GM18861 (cell line): ENCODE measurements around the gene MLST8.

Source experiments
- ATAC-seq: cut with Tn5 transposase; IDR thresholded peaks from one replicate; pipeline ENCODE4 v1.9.1; 2021; ENCODE audit not compliant: unreplicated experiment

MLST8 gene

GRCh38 chr16:2173366-2173765 is 31.9 kb upstream of the MLST8 start:
- ATAC-seq, result no peak

- no peak for ATAC-seq
Measured at GRCh38 chr16:2173916-2174315, 31.3 kb upstream of the MLST8 start.

GRCh38 chr16:2174396-2175131 is 30.7 kb upstream of the MLST8 start:
- no peak for ATAC-seq

- ATAC-seq, result no peak
Measured at GRCh38 chr16:2175454-2175853, 29.8 kb upstream of the MLST8 start.

GRCh38 chr16:2176047-2176446 is 29.2 kb upstream of the MLST8 start:
- ATAC-seq, result no peak

- no peak for ATAC-seq
Measured at GRCh38 chr16:2177101-2177500, 28.2 kb upstream of the MLST8 start.

- ATAC-seq, result no peak
Measured at GRCh38 chr16:2177561-2177960, 27.7 kb upstream of the MLST8 start.

GRCh38 chr16:2178321-2179106 is 26.7 kb upstream of the MLST8 start:
- no peak for ATAC-seq

- ATAC-seq, result no peak
Measured at GRCh38 chr16:2179107-2179501, 26.1 kb upstream of the MLST8 start.

GRCh38 chr16:2179576-2179975 is 25.7 kb upstream of the MLST8 start:
- ATAC-seq, result no peak

GRCh38 chr16:2180461-2180860 is 24.8 kb upstream of the MLST8 start:
- no peak for ATAC-seq

- ATAC-seq, result no peak
Measured at GRCh38 chr16:2180962-2181923, 24.0 kb upstream of the MLST8 start.

- ATAC-seq, result no peak
Measured at GRCh38 chr16:2181952-2182351, 23.3 kb upstream of the MLST8 start.

GRCh38 chr16:2183671-2184070 is 21.6 kb upstream of the MLST8 start:
- no peak for ATAC-seq

GRCh38 chr16:2184346-2184745 is 20.9 kb upstream of the MLST8 start:
- ATAC-seq, result no peak

- no peak for ATAC-seq
Measured at GRCh38 chr16:2184962-2185361, 20.3 kb upstream of the MLST8 start.

GRCh38 chr16:2186064-2186463 is 19.2 kb upstream of the MLST8 start:
- ATAC-seq, result no peak

- ATAC-seq, result no peak
Measured at GRCh38 chr16:2186505-2186904, 18.7 kb upstream of the MLST8 start.

GRCh38 chr16:2187212-2187611 is 18.0 kb upstream of the MLST8 start:
- ATAC-seq, result no peak

GRCh38 chr16:2188395-2188794 is 16.9 kb upstream of the MLST8 start:
- no peak for ATAC-seq

- ATAC-seq, result no peak
Measured at GRCh38 chr16:2189252-2189893, 15.9 kb upstream of the MLST8 start.
